ENCODE measurements around the gene TECRL. TPM values are rescaled to one million over a fixed set of nuclear protein-coding genes. Genes with fewer than 3 reads are reported as not detected.

TECRL gene
- total RNA-seq, 1 experiment from 2014 or later: not detected

DNA sequence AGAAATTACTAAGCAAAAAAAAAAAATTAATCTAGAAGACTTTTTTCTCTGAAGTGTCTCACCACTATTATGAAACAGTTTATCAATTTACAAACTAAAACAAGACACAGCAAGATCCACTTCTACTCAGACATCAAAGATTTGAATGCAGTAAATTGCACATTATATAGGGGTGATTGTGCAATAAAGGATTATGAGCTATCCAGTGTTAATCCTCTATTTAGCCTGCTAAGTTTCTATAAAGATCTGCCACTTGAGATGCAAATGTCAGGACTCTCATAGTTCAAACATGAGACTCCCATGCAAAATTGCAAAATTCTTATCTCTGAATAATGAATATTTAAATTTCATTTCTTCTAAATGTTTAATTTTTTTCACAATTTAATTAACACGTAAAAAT lies 2.2 kb downstream of the TECRL start:
- Histone ChIP-seq H3K36me3 (ENCODE audit: control insufficient read depth, insufficient read depth, low read length) (no peaks in the 10 kb centered on the region), H3K9me3 (ENCODE audit: control insufficient read depth, insufficient read depth, low read depth, low read length) (no peaks in the 10 kb centered on the region), H3K4me3 (ENCODE audit: low read depth in 2 of 2, low read length in 2 of 2) (no peak overlapping the region), H3K4me1 (ENCODE audit: control insufficient read depth, insufficient read depth, low read length) (no peaks in the 10 kb centered on the region), H3K27me3 (ENCODE audit: control insufficient read depth, insufficient read depth, low read length) (no peaks in the 10 kb centered on the region), H3K27ac (ENCODE audit: low read length) (no peak overlapping the region)
- BruUV-seq (replicated peaks): no TSS peak
- TF ChIP-seq SIN3A (IDR thresholded peaks at IDR 0.05; ENCODE audit: borderline replicate concordance, insufficient read depth, low read depth, low read length) (no peak), TCF7L2 (IDR thresholded peaks at IDR 0.05; ENCODE audit: low read depth, low read length) (no peak), POLR2AphosphoS5 (IDR thresholded peaks at IDR 0.05; ENCODE audit: low read depth, low read length) (no peak), REST (IDR thresholded peaks at IDR 0.05; ENCODE audit: insufficient read depth in 1 of 2, low read depth in 2 of 2, low read length in 1 of 2) (no peak)
- TF ChIP-seq, protein P1, sequence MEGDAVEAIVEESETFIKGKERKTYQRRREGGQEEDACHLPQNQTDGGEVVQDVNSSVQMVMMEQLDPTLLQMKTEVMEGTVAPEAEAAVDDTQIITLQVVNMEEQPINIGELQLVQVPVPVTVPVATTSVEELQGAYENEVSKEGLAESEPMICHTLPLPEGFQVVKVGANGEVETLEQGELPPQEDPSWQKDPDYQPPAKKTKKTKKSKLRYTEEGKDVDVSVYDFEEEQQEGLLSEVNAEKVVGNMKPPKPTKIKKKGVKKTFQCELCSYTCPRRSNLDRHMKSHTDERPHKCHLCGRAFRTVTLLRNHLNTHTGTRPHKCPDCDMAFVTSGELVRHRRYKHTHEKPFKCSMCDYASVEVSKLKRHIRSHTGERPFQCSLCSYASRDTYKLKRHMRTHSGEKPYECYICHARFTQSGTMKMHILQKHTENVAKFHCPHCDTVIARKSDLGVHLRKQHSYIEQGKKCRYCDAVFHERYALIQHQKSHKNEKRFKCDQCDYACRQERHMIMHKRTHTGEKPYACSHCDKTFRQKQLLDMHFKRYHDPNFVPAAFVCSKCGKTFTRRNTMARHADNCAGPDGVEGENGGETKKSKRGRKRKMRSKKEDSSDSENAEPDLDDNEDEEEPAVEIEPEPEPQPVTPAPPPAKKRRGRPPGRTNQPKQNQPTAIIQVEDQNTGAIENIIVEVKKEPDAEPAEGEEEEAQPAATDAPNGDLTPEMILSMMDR (IDR thresholded peaks at IDR 0.05): no peak
- ATAC-seq: no peak
- ChIA-PET POLR2A (no interaction called here), CTCF (no interaction called here)
- in situ Hi-C loops (cut with HindIII; ENCODE audit: low pct_unique_long_range_greater_than_20kb, low sequenced_read_pairs): no loop called here
- DNase-seq (ENCODE audit: low read depth, low spot score): no peak
- intact Hi-C loops (cut with micrococcal nuclease; ENCODE audit: unreplicated experiment): no loop called here

GRCh38 chr4:64405761-64406160 lies 3.5 kb downstream of the TECRL start:
- intact Hi-C loops (cut with micrococcal nuclease; ENCODE audit: unreplicated experiment) (no loop called here), in situ Hi-C loops (cut with HindIII; ENCODE audit: low pct_unique_long_range_greater_than_20kb, low sequenced_read_pairs) (no loop called here)
- DNase-seq (ENCODE audit: low read depth, low spot score): no peak
- ChIA-PET CTCF (no interaction called here), POLR2A (no interaction called here)
- H3K4me3 ChIP-seq (ENCODE audit: low read depth in 2 of 2, low read length in 2 of 2): no peak overlapping the region
- no peak overlapping the region for H3K27ac ChIP-seq (ENCODE audit: low read length)
- no peak for ATAC-seq
- TF ChIP-seq, protein P1 (IDR thresholded peaks at IDR 0.05): no peak
- TF ChIP-seq TCF7L2 (IDR thresholded peaks at IDR 0.05; ENCODE audit: low read depth, low read length) (no peak), POLR2AphosphoS5 (IDR thresholded peaks at IDR 0.05; ENCODE audit: low read depth, low read length) (no peak), SIN3A (IDR thresholded peaks at IDR 0.05; ENCODE audit: borderline replicate concordance, insufficient read depth, low read depth, low read length) (no peak), REST (IDR thresholded peaks at IDR 0.05; ENCODE audit: insufficient read depth in 1 of 2, low read depth in 2 of 2, low read length in 1 of 2) (no peak)
- H3K4me1 ChIP-seq (ENCODE audit: control insufficient read depth, insufficient read depth, low read length): no peaks in the 10 kb centered on the region
- H3K36me3 ChIP-seq (ENCODE audit: control insufficient read depth, insufficient read depth, low read length): no peaks in the 10 kb centered on the region
- H3K9me3 ChIP-seq (ENCODE audit: control insufficient read depth, insufficient read depth, low read depth, low read length): no peaks in the 10 kb centered on the region
- no TSS peak for BruUV-seq (replicated peaks)
- no peaks in the 10 kb centered on the region for H3K27me3 ChIP-seq (ENCODE audit: control insufficient read depth, insufficient read depth, low read length)

Data from Panc1 (cell line).